AG09319 (cell line): ENCODE results near the gene MED23.
A peak's percentile ranks its signal among the peaks of the same experiment; 100 is the strongest.

ENCODE experiments used
- DNase-seq: peaks from one replicate; pipeline ENCODE4 v3.0.0-alpha.2; 2010; ENCODE audit warnings: low read depth; ENCODE audit errors: extremely low read depth
- CTCF ChIP-seq: IDR thresholded peaks from 2 replicates; pipeline ENCODE4 v1.5.1; 2011; ENCODE audit warnings: low read depth, mild to moderate bottlenecking, inconsistent platforms, low read length, moderate library complexity

The MED23 gene

GRCh38 chr6:131657630-131658111, 29.6 kb upstream of the MED23 start:
- DNase-seq = peak; percentile 30
- no peak for TF ChIP-seq CTCF

- no peak for DNase-seq
- no peak for TF ChIP-seq CTCF
These were observed 29.2 kb upstream of the MED23 start for GRCh38 chr6:131657222-131657621.

- TF ChIP-seq CTCF = no peak
These were observed 28.6 kb upstream of the MED23 start for GRCh38 chr6:131656667-131657066.

GRCh38 chr6:131655951-131656350, 27.9 kb upstream of the MED23 start:
- TF ChIP-seq CTCF = no peak
- no peak for DNase-seq

More at GRCh38 chr6:131656667-131657066, 28.6 kb upstream of the MED23 start:
- DNase-seq = no peak

- no peak for DNase-seq
- TF ChIP-seq CTCF = no peak
These were observed 27.3 kb upstream of the MED23 start for GRCh38 chr6:131655387-131655786.

- no peak for DNase-seq
- TF ChIP-seq CTCF = no peak
These were observed 26.3 kb upstream of the MED23 start for GRCh38 chr6:131654326-131654725.

GRCh38 chr6:131652472-131652871, 24.4 kb upstream of the MED23 start:
- DNase-seq = no peak
- TF ChIP-seq CTCF = no peak
